ENCODE measurements around the gene KRTAP10-2.

Gene KRTAP10-2

GRCh38 chr21:44526096-44526997 is 25.0 kb downstream of the KRTAP10-2 start:
- no peak for DNase-seq (ENCODE audit: low read depth, low spot score)

GRCh38 chr21:44525391-44526095 is 25.8 kb downstream of the KRTAP10-2 start:
- DNase-seq (ENCODE audit: low read depth, low spot score) = no peak

- DNase-seq (ENCODE audit: low read depth, low spot score) = no peak
These were observed 26.6 kb downstream of the KRTAP10-2 start for GRCh38 chr21:44524414-44525371.

GRCh38 chr21:44523567-44524413 is 27.5 kb downstream of the KRTAP10-2 start:
- DNase-seq (ENCODE audit: low read depth, low spot score) = no peak

GRCh38 chr21:44522753-44523204 is 28.5 kb downstream of the KRTAP10-2 start:
- no peak for DNase-seq (ENCODE audit: low read depth, low spot score)

- no peak for DNase-seq (ENCODE audit: low read depth, low spot score)
These were observed 29.2 kb downstream of the KRTAP10-2 start for GRCh38 chr21:44521928-44522752.

- no peak for DNase-seq (ENCODE audit: low read depth, low spot score)
These were observed 29.9 kb downstream of the KRTAP10-2 start for GRCh38 chr21:44521301-44521927.

- DNase-seq (ENCODE audit: low read depth, low spot score) = no peak
These were observed 30.7 kb downstream of the KRTAP10-2 start for GRCh38 chr21:44520326-44521300.

GRCh38 chr21:44519346-44520325 is 31.7 kb downstream of the KRTAP10-2 start:
- DNase-seq (ENCODE audit: low read depth, low spot score) = no peak

GRCh38 chr21:44518686-44519085 is 32.6 kb downstream of the KRTAP10-2 start:
- DNase-seq (ENCODE audit: low read depth, low spot score) = no peak

GRCh38 chr21:44517175-44517899 is 34.0 kb downstream of the KRTAP10-2 start:
- no peak for DNase-seq (ENCODE audit: low read depth, low spot score)

- no peak for DNase-seq (ENCODE audit: low read depth, low spot score)
These were observed 34.5 kb downstream of the KRTAP10-2 start for GRCh38 chr21:44516828-44517174.

GRCh38 chr21:44516342-44516741 is 35.0 kb downstream of the KRTAP10-2 start:
- no peak for DNase-seq (ENCODE audit: low read depth, low spot score)

GRCh38 chr21:44515359-44516165 is 35.7 kb downstream of the KRTAP10-2 start:
- no peak for DNase-seq (ENCODE audit: low read depth, low spot score)

- no peak for DNase-seq (ENCODE audit: low read depth, low spot score)
These were observed 36.5 kb downstream of the KRTAP10-2 start for GRCh38 chr21:44514746-44515358.

All from smooth muscle cell of the brain vasculature (primary cell).